COLO668 (cell line): ENCODE results near the gene NTM.

Experiments used
- DNase-seq: peaks from one replicate; lab custom pipeline; 2025; ENCODE audit not compliant: unreplicated experiment; lab: John Stamatoyannopoulos, UW

The NTM gene

DNA sequence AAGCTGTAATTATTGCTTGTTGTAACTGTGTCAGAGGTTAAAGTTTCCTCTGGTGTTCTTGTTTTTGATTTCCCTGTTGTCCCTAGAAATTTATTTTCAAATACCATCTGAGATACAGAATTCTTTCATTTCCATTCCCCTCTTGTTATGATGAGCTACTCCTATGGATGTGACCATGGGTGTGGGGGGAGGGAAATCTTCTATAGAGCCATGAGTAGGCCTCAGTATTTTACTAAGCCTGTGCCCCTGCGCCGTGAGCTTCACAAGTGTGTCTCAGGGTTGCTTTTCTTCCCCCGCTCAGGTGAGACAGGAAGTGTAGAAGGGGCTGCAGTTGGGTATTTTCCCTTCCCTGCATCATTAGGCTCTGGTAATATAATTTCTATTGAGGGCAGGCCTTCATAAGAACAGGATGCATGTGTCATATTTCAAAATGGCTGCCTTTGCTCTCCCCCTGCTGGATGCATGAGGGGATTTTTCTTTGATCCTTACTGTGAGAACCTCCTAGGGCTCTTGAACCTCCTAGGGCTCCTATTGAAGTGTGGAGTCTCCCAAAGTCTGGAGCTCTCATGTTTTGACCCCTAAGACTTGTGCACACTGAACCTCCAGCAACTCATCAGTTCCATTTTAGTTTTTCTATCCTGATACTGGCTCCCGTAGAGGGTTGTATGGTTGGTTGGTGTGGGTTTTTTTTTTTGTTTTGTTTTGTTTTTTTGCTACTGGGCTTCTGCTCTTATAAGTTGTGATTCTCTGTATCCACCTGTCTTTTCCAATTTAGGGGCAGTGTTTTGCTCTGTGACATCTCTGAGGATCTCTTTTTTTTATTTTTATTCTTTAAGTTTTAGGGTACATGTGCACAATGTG is 658.2 kb downstream of the NTM start:
- no peak for DNase-seq

DNA sequence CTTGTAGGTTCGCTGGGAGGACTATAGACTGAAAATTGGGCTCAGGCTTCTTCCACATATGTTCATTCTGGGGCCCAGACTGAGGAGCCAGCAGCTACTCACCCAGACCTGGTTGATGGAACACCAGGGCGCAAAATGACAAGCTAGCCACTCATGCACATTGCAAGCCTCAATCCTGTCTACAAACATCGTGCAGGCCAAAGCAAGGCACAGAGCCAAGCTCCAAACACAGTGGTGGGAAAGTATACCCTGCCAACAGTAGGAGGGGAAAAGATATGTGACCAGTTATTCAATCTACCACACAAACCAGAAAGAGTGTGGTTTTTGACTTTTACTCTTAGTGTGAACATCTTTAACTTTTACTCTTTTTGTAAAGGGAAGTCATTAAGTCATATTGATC is 660.5 kb downstream of the NTM start:
- no peak for DNase-seq

DNA sequence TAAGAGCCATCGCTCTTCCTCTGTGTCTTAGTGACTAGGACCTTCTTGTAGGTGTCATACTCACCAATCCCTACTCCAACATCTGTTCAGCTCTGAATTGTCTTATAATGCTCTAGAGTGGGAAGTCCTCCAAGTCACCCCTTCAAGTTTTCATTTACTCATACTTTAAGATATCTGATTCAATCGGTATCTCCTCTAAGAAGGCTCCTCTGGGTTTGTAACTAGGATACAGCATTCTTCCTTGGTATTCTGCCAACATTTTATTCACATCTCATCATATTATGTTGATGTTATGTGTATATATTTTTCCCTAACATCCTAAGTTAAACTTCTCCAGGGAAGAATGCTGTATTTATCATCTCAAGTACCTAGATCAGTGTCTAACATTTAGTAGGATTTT is 662.1 kb downstream of the NTM start:
- DNase-seq, result no peak

DNA sequence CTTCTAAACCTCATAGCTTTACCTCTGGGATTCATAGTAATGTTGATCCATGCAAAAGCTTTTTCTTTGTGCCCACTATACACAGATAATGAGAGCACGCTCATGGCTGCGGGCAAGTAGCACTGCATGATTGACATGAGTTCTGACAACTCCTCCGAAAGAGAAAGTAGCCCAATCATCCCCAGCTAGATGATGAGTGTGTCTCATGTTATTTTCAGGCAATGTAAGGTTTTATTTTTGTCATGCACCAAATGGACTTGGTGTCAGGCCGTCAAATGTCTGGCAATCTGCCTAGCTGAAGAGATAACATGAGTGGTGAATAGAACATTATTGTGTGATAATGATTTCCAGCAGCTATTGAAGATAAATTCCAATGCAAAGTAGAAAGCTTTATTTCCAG is 662.6 kb downstream of the NTM start:
- DNase-seq, result no peak

DNA sequence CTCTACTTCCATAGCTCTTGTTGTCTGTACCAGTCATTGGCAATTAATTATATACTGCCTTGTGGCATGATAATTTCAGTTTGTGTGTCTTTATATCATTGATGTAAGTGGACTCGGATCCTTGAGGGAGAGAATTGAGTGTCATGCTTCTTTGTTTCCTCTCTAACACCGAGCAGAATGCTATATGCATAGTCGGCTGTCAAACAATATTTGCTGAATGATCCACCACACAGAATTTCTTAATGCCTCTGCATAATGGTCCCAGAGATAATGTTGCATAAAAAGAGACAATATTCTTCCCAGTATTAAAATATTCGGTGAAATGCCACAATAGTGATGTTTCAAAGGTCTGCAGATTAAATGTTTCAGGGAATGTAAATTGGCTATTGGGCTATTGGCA is 664.8 kb downstream of the NTM start:
- DNase-seq, result no peak

DNA sequence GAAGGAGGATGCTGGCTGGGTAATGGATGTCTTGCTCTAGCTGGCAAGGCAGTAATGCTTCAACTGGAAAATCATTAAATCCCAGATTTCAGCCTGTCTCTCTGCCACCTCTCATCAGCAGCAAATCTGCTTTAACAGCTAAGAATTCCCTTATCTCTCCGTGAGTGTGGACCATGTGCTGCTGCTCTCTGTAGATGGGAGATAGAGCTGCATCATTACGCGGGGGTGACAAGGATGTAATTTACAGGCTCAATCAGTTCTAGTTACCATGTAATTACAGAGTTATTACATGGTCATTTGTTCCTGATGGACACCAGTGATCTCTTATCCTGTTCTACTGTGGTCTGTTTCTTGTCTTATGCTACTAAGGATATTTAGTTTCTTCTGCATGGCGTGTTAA is 665.4 kb downstream of the NTM start:
- no peak for DNase-seq

DNA sequence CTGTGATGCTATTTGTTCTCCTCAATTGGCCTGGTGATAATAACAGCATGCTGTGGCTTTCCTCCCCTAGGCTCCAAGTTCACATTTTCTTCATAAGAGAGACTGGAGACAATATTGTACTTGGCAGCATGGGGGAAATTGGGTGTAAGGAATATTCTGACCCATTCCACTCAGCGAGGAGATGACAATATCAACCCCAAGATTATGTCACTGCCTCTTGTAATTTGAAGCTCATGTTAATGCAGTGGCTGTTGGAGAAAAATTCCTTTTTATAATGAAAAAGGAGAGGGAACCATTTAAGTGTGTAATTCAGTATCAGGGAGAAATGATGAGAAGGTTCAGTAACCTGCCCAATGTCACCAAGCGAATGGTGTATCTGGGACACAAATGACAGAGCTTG is 665.8 kb downstream of the NTM start:
- DNase-seq, result no peak

DNA sequence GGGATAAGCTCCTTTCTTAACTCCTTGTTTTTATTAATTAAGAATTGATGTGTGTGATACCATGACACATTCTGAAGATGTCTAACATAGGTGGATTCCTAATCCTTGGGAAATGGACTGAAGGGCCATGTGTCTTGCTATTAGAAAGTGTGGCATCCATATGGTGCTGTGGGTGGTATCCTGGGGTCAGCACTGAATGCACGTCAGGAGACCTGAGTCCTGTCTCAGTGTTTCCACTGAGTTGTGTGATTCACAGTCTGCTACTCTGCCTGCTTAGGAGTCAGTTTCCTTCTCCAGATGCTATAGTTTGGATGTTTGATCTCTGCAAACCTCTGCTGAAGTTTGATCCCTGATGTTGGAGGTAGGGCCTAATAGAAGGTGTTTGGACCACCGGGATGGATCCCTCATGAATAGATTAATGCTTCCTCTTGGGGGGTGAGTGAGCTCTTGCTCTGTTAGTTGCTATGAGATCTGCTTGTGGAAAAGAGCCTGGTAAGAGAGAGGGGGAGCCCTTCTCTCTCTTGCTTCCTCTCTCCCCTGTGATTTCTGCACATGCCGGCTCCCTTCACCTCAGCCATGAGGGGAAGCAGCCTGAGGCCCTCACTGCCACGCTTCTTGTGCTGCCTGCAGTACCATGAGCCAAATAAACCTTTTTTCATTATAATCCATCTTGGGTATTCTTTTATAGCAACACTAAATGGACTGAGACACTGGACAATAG is 666.5 kb downstream of the NTM start:
- no peak for DNase-seq

DNA sequence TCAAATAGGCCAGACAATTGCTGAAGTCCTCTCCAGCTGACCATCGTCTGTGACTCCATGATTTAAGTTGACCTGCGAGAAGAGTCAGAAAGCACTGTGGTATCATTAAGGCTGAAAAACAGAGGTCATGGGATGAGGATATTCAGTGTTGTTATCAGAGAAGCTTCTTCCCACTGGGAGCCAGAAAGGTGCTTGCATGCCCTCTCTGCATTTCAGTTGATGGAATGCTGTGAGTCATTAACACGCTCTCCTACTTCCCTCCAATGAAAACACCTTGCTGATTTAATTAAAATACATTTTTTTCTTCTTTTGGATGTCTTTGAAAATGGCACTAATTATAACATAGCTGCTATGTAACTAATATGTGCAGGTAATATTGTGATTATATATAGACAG is 667.0 kb downstream of the NTM start:
- no peak for DNase-seq

DNA sequence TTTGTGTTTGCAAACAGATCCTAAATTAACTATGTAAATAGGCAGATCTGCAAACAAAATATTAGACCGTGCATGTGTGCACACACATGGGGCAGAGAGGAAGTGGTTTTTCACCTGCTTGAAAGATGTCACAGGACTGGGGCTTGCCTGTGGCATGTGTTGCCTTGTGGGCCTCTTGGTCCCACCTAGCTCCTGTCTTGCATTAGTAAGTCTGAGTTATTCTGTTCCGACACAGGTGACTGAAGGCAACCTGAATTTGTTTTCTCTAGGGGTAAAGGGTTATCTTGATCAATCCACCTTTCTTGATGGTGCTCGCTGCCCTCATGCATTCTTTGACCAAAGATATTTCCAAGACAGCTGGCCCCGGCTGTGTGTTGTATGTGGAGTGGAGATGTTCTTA is 667.5 kb downstream of the NTM start:
- DNase-seq, result no peak

DNA sequence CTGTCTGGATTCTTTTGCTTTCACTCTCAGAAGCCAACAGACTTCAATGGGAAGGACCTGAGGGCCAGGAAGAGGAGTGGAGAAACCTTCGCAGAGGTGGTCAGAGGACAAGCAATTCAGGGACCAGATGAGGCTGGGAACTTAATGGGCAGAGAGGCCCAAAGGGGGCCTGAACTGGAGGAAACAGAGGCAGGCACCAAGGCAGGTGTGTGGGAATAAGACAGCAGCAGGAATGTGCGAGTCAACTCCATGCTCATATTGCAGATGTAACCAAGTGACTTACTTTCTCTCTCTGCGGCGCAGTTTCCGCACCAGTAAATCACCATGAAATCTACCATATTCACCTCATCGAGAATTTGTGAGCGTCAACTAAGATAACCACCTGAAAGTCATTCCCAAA is 669.1 kb downstream of the NTM start:
- DNase-seq, result no peak

DNA sequence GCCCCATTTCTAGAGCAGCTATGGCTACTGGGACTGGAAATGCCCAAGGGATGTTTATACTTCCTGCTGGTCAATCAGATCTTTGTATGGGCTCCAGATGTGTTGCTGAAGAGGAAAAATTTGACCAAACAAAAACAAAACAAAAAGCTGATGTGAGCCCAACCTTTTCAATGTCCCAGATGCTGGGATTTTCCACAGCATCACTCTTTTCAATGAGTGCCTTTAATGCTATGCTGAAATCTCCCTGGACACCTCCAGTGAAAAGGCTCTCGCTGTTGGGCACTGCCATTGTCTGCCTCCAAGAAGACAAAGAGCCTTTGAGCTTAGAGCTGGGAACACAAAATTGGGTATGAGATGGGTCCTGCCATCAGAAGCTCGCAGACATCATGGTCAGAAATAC is 671.9 kb downstream of the NTM start:
- DNase-seq, result no peak

DNA sequence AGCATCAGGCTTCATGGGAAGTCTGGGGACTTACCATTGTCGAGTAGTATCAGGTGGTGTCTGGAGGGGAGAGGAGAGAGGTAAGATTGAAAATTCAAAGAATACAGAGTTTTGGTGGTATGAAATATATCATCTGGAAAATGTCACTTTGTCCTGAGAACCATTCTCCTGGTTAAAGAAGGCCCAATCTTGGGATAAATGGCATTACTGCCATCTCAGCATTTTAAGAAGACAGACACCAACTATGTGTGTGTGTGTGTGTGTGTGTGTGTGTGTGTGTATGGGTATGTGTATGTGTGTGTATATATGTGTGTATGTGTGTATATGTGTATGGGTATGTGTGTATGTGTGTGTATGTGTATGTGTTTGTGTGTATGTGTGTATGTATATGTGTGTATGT is 673.3 kb downstream of the NTM start:
- no peak for DNase-seq

DNA sequence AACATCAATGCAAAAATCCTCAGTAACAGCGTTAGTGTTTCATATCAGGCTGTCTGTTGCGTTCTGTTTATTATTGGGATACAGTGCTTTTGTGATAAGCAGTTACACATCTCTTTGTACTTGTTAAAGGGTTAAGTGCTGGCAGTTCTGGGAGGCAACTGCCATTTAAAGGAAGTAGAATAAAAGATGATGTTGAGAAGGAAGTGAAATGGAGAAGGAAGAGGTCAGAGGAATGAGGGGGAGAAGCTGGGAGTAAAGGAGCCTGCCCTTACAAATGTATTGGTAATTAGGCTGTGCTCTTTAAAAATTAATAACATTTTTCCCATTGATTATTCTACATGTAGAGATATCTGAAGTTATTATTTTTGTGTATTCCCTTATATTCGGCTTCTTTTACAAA is 674.7 kb downstream of the NTM start:
- DNase-seq, result no peak

DNA sequence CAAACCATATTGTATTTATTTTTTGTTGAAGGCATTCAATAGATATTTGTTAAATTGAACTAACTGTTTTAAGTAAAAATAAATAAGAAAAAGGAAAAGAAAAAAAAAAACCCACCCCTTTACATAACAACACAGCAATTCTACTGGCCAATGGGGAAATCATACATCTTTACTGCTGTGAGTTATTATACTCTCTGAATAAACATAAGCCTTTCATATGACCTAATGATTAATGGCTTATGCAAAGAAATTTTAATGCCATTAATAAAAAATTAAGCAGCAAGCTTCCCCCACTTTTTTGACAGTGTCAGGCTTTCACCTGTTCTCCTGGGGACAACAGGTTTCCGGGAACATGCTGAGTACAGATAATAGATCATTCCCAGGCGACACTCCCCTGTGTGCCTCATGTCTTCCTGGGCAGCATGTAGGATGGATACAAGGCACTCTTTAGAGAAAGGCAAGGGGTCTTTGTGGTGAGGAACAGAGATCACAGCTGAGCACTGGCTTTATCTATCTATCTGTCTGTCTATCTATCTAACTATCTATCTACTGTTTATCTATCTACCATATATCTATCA is 676.0 kb downstream of the NTM start:
- no peak for DNase-seq

DNA sequence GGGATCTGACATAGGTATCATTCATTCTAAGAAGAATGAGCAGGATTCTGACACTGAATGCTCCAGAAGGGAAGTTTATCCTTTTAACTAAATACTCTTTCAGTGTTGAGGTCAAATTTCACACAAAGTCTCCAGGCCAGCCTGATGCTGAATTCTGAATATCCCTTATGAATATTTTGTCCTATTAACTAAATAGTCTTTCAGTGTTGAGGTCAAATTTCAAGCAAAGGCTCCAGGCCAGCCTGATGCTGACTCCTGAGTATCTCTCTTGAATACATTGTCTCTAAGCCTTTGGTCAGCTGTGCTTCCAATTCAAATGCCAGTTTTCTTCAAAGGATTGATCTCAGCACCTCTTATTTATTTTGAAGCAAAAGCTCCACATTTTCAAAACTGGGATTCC is 676.8 kb downstream of the NTM start:
- DNase-seq, result no peak

DNA sequence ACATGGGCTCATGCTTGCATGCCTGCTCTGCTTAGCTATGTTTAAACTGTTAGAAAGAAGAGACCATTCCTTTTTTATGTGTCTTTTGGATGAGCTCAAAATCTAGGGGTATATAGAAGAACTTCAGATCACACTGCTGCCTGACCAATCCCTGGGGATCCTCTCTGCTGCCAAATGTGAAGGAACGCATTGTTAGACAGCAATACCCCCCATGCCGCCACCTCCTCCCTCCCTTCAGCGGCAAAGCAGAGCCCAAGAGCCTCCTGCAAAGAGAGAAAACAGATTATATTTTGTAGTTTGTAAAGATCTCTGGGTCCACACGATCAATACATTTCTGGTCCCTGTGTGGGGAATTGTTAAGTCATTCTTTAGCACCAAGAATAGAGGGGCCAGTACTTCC is 677.6 kb downstream of the NTM start:
- no peak for DNase-seq

DNA sequence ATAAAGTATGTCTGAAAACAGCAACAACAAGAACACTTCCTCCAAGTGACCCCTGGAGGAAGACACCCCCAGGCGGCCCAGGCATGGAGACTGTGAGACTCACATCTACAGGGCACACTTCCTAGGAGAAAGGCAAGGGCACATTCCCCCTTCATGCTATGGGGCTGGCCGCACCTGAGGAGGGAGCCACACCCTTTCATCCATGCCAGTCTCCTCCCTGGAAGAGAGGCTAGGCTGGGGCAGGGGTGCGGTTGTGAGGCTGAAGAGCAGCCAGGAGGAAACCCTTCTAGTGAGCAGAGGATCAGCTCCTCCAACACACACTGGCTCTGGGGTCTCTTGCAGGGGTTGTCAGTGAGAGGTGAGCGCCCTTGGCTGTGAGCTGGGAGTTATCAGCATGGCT is 678.8 kb downstream of the NTM start:
- DNase-seq, result no peak

DNA sequence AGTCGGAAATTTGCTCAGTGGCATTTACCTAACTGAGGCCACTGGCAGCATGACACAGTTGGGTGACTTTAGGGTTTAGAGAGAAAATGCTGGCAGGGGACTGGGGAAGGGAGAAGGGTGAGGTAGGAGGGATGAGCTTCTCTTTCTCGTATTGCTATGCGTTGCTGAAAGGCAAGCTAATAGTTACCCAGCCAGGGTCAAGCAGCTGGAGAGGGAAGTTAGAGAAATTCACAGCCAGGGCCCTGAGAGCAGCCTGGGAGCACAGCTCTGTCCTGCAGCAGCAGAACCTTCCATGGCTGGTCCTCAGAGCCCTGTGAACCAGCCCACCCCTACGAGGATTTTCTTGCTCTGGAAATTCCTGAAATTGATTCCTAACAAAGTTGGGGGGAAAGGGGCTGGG is 679.6 kb downstream of the NTM start:
- DNase-seq, result no peak

DNA sequence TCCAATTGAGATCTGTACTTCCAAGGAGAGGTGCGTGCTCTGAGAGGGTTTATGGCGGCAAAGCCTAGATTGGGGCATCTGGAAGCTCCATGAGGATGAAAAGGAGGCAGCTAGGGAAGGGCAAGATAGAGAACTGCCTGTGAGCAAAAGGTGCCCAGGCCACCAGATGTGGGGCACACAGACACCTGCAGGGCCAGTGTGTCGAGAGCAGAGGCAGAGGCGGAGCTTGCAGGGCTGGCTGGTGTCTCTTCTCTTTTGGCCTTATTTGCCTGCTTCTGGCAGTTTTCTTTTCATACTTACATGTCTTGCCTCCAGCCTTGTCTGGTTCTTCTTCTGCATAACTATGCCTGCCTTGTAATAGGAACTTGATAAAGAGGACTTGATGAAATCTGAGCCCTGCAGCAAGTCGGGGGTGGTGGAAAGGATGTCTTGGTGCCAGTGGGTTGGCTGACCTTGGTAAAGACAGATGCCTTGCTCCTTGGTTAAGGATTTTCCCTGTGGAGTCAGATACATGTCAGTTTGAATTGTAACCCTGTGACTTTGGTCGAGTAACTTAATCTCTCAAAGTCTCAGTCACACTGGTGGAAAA is 680.3 kb downstream of the NTM start:
- DNase-seq, result no peak

DNA sequence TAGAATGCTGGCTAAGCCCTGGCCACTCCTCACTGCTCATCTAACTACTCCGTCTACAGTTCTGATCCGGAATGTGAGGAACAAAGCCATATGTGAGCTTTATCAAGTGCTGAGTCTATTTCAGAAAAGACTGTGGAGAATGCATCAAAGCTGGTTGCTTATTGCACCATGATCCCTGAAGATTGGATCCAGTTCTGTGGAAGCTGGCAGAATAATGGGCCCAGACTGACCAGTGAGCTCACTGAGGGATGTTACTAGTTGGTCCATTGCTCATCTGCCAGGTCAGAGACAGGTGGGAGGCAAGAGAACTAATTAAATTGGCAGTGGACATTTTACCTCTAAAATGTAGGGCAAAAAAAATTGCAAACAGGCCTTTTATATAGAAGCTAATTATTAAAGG is 681.3 kb downstream of the NTM start:
- DNase-seq, result no peak

DNA sequence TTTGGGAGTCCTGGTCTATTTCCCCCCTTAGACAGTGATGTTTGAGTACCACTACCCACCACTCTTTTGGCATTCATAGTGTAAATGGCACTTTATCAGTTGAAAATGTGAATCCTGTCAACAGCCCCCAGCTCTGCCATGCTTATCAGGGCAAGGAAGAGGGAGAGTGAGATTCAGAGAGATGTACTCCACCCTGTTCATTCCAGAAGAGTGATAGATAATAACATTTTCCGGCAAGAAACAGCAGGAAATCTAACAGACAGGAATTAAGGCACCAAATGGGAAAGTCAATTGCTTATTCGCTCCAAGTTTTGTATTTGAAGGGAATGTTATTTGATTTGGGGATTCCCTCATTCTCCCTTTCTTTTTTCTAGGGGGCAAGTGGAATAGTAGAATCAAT is 681.9 kb downstream of the NTM start:
- no peak for DNase-seq
